Caco-2 (cell line): ENCODE measurements around the gene RNF144B. TPM values are rescaled to one million over a fixed set of nuclear protein-coding genes. Genes with fewer than 3 reads are reported as not detected.

Experiments
- BruUV-seq: library from RNA; stranded (reverse); fragments of 400-500 nt; replicated peaks from 2 replicates; lab custom pipeline; 2021; lab: Mats Ljungman, UMichigan
- CTCF ChIA-PET: fragments of 300-600 bp; sonication (Branson Sonifier 250); formaldehyde crosslinking; loops from one replicate; lab custom pipeline; 2022; ENCODE audit warnings: antibody characterized with exemption; lab: Charles Lee
- POLR2A ChIA-PET: fragments of 300-600 bp; sonication (Branson Sonifier 250); formaldehyde crosslinking; loops from one replicate; lab custom pipeline; 2022; ENCODE audit warnings: antibody characterized with exemption; lab: Charles Lee
- DNase-seq, 2 experiments: peaks; one replicate each; pipeline versions ENCODE4 v3.0.0 to v3.0.0-alpha.2; 2020 to 2022
- H3K27me3 ChIP-seq: replicated peaks from 2 replicates; pipeline ENCODE4 v1.6.0; 2011; ENCODE audit warnings: low read length; ENCODE audit not compliant: control insufficient read depth, insufficient read depth
- H3K36me3 ChIP-seq: 2 replicates; pipeline ENCODE4 v1.5.1; 2011; ENCODE audit warnings: low read length; ENCODE audit not compliant: control insufficient read depth, insufficient read depth
- H3K4me1 ChIP-seq: fragments of 250-450 bp; sonication (Bioruptor Pico); 2 replicates; pipeline ENCODE4 v1.5.1; 2020; ENCODE audit warnings: mild to moderate bottlenecking
- H3K4me3 ChIP-seq: 2 replicates; pipeline ENCODE4 v1.5.1; 2011; ENCODE audit warnings: low read depth, mild to moderate bottlenecking, control low read depth, low read length
- H3K9me3 ChIP-seq: fragments of 250-450 bp; sonication (Bioruptor Pico); 2 replicates; pipeline ENCODE4 v1.5.1; 2020; ENCODE audit warnings: mild to moderate bottlenecking, moderate library complexity
- H3K27ac Mint-ChIP-seq: one replicate; pipeline ENCODE4 v1.8.0; 2022; ENCODE audit warnings: mixed read lengths; ENCODE audit not compliant: unreplicated experiment
- H3K27me3 Mint-ChIP-seq: one replicate; pipeline ENCODE4 v1.8.0; 2022; ENCODE audit warnings: mixed read lengths; ENCODE audit not compliant: insufficient read depth, unreplicated experiment
- H3K36me3 Mint-ChIP-seq: one replicate; pipeline ENCODE4 v1.8.0; 2022; ENCODE audit warnings: mild to moderate bottlenecking, mixed read lengths; ENCODE audit not compliant: insufficient read depth, unreplicated experiment
- H3K4me1 Mint-ChIP-seq: one replicate; pipeline ENCODE4 v1.8.0; 2022; ENCODE audit warnings: low read depth, mixed read lengths; ENCODE audit not compliant: unreplicated experiment
- H3K4me3 Mint-ChIP-seq: one replicate; pipeline ENCODE4 v1.8.0; 2022; ENCODE audit warnings: mild to moderate bottlenecking, moderate library complexity, mixed read lengths; ENCODE audit not compliant: unreplicated experiment
- H3K9me3 Mint-ChIP-seq: one replicate; pipeline ENCODE4 v1.8.0; 2022; ENCODE audit warnings: mixed read lengths; ENCODE audit not compliant: unreplicated experiment
- CTCF ChIP-seq, 2 experiments: fragments of 200-600 bp in 1 of 2; IDR thresholded peaks; 1 replicate in 1 of 2; 2 replicates in 1 of 2; pipeline versions ENCODE4 v1.5.1 to v1.8.0; 2011 to 2022; ENCODE audit warnings: antibody characterized with exemption in 1 of 2, control low read depth in 1 of 2, inconsistent platforms in 1 of 2, low read depth in 1 of 2, low read length in 1 of 2, mild to moderate bottlenecking in 1 of 2, moderate library complexity in 1 of 2; ENCODE audit not compliant: insufficient read depth in 1 of 2, severe bottlenecking in 1 of 2, unreplicated experiment in 1 of 2
- intact Hi-C: fragments of 100-400 bp; cut with micrococcal nuclease; formaldehyde crosslinking; loops from one replicate; pipeline ENCODE4 v1.10.0; 2022; ENCODE audit not compliant: unreplicated experiment
- total RNA-seq: library from RNA; stranded (reverse); gene quantifications from 2 replicates; pipeline ENCODE4 v1.2.3, GENCODE V29; 2022

RNF144B gene
- total RNA-seq, 1 experiment from 2014 or later: 0.39 TPM

- Mint-ChIP-seq H3K27me3 (peaks cover 9% of the 10 kb centered on the region), H3K4me3 (no peak overlapping the region), H3K9me3 (no peaks in the 10 kb centered on the region), H3K27ac (no peak overlapping the region), H3K36me3 (no peaks in the 10 kb centered on the region), H3K4me1 (no peaks in the 10 kb centered on the region)
- intact Hi-C loops: no loop called here
- Histone ChIP-seq H3K27me3 (no peaks in the 10 kb centered on the region), H3K36me3 (no peaks in the 10 kb centered on the region), H3K4me3 (no peak overlapping the region), H3K9me3 (no peaks in the 10 kb centered on the region), H3K4me1 (no peaks in the 10 kb centered on the region)
- DNase-seq: no peak
- CTCF ChIA-PET: no interaction called here
- POLR2A ChIA-PET: no interaction called here
- TF ChIP-seq CTCF (IDR thresholded peaks at IDR 0.05; ENCODE audit: insufficient read depth in 1 of 2, low read depth in 1 of 2, low read length in 1 of 2, severe bottlenecking in 1 of 2, unreplicated experiment in 1 of 2): no peak
- BruUV-seq: no TSS peak
These were observed 35.0 kb downstream of the RNF144B start for GRCh38 chr6:18422136-18422535.

- H3K27ac Mint-ChIP-seq: no peak overlapping the region
- Histone ChIP-seq H3K27me3 (no peaks in the 10 kb centered on the region), H3K36me3 (no peaks in the 10 kb centered on the region), H3K4me3 (no peak overlapping the region), H3K9me3 (no peaks in the 10 kb centered on the region), H3K4me1 (no peaks in the 10 kb centered on the region)
- intact Hi-C loops: no loop called here
- H3K4me3 Mint-ChIP-seq: no peak overlapping the region
- H3K27me3 Mint-ChIP-seq: peaks cover 7% of the 10 kb centered on the region
- H3K4me1 Mint-ChIP-seq: no peaks in the 10 kb centered on the region
- H3K9me3 Mint-ChIP-seq: no peaks in the 10 kb centered on the region
- POLR2A ChIA-PET: no interaction called here
- TF ChIP-seq CTCF (IDR thresholded peaks at IDR 0.05; ENCODE audit: insufficient read depth in 1 of 2, low read depth in 1 of 2, low read length in 1 of 2, severe bottlenecking in 1 of 2, unreplicated experiment in 1 of 2): no peak
- BruUV-seq: no TSS peak
- no peaks in the 10 kb centered on the region for H3K36me3 Mint-ChIP-seq
- CTCF ChIA-PET: interaction anchor here (1.0 kb wide), 1 partner anchor 80 kb away, joined by 4 read pairs; no protein-coding TSS in a partner anchor
- DNase-seq: no peak
These were observed 36.3 kb downstream of the RNF144B start for GRCh38 chr6:18423426-18423825.

GRCh38 chr6:18424201-18424600, 37.1 kb downstream of the RNF144B start:
- Histone ChIP-seq H3K36me3 (no peaks in the 10 kb centered on the region), H3K4me1 (no peaks in the 10 kb centered on the region), H3K9me3 (no peaks in the 10 kb centered on the region), H3K27me3 (no peaks in the 10 kb centered on the region), H3K4me3 (no peak overlapping the region)
- no TSS peak for BruUV-seq
- Mint-ChIP-seq H3K4me1 (no peaks in the 10 kb centered on the region), H3K27me3 (peaks cover 6% of the 10 kb centered on the region), H3K4me3 (no peak overlapping the region), H3K9me3 (no peaks in the 10 kb centered on the region), H3K36me3 (no peaks in the 10 kb centered on the region), H3K27ac (no peak overlapping the region)
- TF ChIP-seq CTCF (IDR thresholded peaks at IDR 0.05; ENCODE audit: insufficient read depth in 1 of 2, low read depth in 1 of 2, low read length in 1 of 2, severe bottlenecking in 1 of 2, unreplicated experiment in 1 of 2): no peak
- no peak for DNase-seq
- ChIA-PET CTCF (no interaction called here), POLR2A (no interaction called here)
- intact Hi-C loops: no loop called here
